Measurements from ENCODE around the gene CAPN13.

- TF ChIP-seq POLR2A (IDR thresholded peaks at IDR 0.05; ENCODE audit: low read depth, low read length) (no peak), POLR2AphosphoS5 (IDR thresholded peaks at IDR 0.05; ENCODE audit: low read depth, low read length) (no peak), TAF1 (IDR thresholded peaks at IDR 0.05; ENCODE audit: low read depth, low read length) (no peak), SPI1 (IDR thresholded peaks at IDR 0.05; ENCODE audit: low read depth, low read length) (no peak), POU2F2 (IDR thresholded peaks at IDR 0.05; ENCODE audit: low read depth, low read length) (no peak), PAX5 (IDR thresholded peaks at IDR 0.05; ENCODE audit: insufficient read depth, low read length, severe bottlenecking) (no peak)
These were observed 46.0 kb downstream of the CAPN13 start for GRCh38 chr2:30761226-30761625.

All from GM12891 (cell line).